ENCODE measurements around the gene NDUFA7.

The NDUFA7 gene

DNA sequence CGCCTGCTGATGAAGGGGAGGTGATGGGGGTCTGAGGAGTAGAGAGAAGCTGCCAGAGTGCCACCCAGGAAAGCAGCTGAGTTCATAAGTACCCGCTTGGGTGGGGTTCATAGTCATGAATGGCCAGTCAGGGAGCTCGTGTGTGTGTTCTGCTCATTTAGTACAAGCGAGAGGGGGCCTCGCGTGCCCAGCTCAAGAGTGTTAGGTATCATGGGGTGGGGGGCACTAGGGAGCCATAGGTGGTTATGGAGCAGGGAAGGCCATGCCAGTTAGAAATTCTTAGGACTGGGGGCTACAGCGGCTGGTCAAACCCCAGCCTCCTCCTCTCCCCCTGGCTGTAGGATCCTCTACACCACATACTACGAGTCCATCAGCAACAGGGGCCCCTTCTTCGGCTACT is 59.8 kb downstream of the NDUFA7 start:
- DNase-seq, result no peak
